HG03521 (cell line): ENCODE measurements around the gene GDPD5.

Source experiments
- ATAC-seq: cut with Tn5 transposase; IDR thresholded peaks from one replicate; pipeline ENCODE4 v1.9.1; 2021; ENCODE audit warnings: mild to moderate bottlenecking, moderate library complexity; ENCODE audit not compliant: unreplicated experiment

The GDPD5 gene

DNA sequence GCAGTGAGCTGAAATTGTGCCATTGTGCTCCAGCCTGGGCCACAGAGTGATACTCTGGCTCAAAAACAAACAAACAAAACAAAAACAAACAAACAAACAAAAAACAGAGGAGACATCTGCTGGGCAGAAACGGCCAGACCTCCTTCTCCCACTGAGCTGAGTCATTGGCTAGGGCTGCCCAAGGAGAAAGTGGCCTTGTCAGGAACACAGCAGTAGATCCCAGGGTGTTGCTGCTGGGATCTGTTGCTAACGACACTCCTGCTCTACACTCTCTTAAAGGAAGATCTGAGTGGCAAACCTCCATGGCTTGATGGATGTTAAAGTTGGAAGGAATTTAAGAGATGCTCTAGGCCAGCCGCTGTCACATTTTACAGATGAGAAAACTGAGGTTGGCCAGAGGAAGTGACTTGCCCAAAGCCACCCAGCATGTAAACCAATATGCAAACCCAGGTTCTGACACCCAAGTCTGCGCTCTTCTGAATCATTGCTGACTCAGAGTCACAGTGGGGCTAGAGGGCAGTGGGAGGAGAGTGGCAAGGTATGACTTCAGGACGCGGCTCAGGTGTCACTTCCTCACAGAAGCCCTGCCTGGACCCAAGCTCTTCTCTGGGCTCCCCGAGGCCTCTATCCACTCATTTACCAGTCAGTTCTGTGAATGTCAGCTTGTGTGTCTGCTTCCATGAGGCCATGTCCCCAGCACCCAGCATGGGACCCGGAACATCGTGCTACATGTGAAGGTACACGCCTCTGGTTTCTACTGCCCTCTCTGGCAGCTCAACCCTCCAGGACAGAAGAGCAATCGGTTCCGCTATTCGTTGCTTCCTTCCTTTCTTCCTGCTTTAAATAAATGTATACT lies 11.3 kb upstream of the GDPD5 start:
- peak; percentile 94 for ATAC-seq

DNA sequence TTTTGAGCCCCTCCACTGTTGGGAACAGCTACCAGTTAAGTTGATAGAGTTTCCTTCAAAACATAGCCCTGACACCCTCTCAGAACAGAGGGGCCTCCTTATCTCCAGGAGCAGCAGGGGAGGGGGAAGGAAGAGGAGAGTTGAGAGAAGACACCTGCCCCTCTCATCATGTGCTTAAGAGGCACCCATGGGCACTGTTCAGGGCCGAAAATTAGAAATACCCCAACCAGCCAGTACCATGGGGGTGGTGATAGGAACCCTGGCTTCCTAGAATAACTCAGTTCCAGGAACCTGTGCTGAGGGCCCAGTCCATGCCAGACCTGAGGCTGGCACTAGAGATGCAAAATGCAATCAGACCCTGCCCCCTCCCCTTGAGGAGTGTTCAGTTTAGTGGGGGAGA lies 9.3 kb upstream of the GDPD5 start:
- ATAC-seq: no peak

DNA sequence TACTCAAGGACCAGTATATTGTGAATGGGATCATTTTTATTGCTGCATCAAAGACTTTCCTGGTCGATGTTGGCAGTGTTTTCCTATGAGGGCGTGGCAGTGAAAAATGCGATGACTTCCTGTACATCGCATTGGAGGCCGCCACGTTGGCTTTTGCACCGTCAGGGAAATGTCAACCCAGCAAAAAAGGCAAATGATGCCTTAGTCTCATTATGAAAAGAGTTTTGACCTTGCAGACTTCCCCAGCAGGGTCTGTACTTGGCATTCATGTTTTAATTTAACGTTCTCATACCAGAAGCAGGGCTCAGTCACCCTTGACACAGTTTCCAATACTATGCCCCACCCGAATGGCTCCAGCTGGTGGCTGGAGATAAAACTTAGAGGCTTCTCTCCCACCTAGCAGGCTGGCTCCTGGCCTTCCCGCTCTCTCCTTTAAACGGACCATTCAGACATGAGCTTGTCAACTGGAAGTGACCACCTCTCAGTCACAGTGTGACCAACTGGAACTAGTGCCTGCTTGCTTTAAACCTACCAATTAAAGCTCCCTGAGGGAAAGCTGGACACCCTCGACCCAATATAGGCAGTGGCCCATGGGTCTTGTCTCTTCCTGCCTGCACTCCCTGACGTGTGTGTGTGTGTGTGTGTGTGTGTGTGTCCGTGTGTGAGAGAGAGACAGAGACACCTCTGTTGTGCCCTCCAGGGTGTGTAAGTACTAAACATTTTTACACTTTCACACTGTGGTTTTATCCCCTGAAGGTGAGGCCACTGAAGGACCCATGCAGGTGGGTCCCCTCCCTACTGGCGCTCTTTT lies 8.7 kb upstream of the GDPD5 start:
- no peak for ATAC-seq

DNA sequence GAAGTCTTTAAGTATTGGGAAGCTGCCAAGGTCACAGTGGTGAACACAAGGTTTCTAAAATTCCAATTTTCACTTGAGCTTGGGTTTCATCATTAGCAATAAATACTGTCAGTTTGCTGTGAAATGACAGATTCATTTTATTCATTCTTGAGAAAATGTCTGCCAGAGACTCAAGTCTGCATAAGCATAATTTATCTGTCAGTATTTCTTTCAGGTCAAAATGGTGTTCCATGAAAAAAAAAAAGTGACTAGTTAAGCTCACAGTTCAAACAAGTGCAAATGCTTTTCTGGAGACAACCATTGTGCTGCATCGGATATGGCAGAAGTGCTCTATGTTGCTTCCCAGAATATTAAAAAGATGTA lies 8.1 kb upstream of the GDPD5 start:
- no peak for ATAC-seq

DNA sequence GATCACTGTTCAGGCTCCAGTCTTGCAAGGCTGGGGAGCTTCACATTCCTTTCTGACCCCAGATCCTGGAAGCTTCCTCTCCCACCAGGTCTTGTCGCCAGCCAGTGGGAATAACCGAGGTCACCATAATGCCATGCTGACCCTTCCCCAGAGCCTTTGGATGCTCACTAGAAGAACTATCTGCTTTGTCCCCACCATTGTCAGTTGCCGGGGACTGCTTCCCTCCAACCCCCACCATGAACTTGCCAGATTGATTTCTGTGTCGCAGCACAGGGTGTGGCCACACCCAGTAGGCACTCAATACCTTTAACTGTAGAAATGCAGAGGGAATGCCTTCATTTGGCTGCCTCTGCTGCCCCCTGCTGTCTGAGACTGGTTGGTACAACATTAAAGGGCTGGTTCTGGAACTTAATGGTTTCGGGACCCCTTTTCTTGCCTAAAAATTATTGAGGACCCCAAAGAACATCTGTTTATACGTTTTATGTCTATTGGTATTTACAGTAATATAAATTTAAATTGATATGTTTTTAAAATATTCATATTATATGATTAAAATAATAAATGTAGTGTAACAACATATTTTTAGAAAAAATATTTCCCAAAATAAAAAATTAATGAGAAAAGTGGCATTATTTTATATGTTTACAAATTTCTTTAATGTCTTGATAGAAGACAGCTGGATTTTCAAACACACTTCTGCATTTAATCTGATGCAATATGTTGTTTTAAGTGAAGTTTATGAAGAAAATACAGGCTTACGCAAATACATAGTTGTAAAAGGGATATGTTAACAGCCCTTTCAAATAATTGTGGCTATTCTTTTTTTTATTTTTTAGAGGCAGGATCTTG lies 6.7 kb upstream of the GDPD5 start:
- no peak for ATAC-seq

DNA sequence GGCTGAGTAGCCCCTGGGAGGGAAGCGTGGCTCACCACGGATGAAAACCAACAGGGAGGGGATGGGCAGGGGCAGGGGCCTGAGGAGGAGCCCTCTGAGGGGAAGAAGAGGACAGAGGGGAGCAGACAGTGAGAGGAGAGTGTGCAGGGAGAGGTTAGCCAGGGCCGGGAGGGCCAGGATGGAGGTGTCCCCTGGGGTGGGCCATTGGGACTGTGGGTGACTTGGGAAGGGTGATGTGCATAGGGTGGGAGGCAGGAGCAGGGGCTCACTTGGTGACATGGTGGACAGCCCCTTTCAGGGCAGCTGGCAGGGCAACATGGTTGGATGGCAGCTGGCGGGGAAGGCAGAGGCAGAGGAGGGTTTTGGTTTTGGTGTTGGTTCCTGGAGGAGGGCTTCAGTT lies 5.6 kb upstream of the GDPD5 start:
- no peak for ATAC-seq

DNA sequence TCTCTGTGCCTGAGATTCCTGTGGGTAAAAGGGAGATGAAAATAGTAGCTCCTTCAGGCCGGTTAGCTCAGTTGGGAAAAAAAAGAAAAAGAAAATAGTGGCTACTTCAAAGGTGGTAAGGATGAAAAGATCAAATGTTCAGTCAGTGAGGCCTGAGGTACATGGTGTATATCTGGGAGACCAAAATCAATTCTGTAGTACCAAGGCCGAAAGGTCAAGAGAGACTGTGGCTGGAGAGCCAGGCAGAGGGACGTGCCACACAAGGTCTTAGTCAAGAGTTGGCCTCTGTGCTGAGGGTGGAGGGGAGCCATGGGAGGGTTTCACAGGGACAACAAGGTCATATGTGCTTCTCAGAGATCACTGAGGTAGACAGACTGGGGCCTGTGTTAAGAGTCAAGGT lies 4.8 kb upstream of the GDPD5 start:
- no peak for ATAC-seq

DNA sequence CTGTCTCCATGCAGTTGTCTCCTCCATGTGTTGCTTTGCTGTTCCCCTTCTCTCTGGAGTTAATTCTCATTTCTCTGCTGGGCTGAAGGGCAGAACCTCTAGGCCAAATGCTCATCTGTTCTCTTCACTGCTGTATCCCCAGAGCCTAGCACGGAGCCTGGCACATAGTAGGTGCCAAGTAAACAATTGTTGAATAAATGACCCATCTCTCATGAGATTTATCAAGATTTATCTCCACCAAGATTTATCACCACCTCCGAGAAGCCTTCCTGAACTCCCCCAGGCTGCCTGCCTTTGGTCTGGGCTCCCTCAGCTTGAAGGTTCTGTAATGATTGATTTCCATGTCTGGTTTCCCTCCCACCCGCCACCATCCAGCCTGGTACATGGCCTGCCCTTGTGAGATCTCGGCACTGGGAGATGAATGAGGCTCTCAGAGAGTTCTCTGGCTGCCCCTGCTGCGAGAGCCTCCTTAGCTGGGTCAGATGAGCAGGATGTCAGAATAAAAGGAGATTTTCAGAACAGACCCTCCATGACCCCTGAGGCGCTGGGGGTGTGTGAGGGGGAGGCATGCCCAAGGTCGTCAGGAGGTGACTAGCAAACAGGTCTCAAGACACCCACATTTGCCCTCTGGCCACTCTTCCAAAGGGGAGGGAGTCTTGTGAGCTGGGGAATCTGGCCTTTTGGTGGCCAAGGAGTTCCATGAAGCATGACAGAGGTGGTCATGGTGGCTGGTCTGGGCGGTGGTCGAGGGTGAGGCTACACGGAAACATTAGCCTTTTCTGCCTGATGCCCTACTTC lies 2.4 kb upstream of the GDPD5 start:
- ATAC-seq: no peak

DNA sequence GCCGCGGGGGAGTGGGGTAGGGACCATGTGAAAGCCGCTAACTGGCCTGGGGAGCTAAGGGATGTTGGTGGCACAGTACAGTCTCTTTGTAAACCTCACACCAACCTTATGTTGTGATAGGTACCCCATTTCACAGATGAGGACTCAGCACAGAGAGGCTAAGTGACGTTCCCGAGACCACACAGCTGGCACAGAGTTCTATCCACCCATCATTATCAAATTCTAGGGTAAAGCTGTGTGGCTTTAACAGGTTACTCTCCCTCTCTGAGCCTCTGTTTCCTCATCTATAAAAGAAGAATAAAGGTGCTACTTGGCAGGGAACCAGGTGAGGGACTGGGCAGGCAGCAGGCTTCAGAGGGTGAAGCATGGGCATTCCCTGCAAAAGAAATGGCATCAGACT lies 1.4 kb upstream of the GDPD5 start:
- no peak for ATAC-seq

DNA sequence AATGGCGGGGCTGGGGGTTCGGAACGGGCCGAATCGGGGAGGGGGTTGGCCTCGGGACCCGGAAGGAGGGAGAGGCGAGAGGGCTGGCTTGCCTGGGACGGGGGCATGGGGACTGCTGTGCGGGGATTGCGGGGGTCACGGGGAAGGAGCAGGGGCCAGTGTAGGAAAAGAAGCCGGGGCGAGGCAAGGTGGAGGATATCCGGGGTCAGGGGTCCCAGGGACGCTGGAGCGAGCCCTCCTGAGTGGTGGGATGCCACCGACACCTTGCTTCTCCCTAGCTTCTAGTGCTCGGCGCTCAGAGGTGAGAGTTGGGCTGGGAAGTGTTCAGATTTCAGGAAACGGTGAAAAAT lies 426 bp upstream of the GDPD5 start:
- no peak for ATAC-seq

DNA sequence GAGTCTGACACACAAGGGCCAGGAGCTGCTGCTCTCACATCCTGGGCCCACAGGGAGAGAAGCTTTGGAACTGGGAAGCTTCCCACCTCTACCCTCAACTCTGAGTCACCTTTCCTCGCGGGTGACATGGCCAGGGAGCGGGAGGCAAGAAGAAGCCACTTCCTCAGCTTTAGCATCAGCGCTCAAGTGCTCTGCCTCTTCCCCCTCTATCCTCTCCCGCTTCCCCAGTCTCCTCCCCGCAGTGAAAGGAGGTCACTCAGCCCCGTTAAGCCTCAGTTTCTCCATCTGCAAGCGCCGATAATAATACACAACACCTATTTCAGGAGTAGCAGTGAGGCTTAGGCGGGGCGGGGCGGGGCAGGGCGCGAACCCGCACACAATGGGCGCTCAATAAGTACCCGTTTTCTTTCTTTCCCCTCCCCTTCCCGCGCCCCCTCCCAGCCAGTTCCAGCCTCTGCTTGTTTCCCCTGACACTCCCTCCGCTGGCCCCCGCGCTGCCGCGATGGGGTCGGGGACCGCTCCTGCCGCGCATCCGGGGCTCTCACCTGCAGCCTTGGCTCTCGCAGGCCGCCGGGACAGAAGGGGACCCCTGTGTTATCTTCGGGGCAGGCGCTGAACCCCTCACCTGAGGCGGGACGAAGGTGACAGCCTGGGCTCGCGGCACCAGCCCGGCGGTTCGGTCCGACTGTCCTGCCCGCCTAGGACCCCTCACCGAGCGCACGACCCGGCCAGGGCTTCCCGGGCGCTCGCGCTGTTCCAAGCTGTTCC lies 892 bp downstream of the GDPD5 start:
- no peak for ATAC-seq

DNA sequence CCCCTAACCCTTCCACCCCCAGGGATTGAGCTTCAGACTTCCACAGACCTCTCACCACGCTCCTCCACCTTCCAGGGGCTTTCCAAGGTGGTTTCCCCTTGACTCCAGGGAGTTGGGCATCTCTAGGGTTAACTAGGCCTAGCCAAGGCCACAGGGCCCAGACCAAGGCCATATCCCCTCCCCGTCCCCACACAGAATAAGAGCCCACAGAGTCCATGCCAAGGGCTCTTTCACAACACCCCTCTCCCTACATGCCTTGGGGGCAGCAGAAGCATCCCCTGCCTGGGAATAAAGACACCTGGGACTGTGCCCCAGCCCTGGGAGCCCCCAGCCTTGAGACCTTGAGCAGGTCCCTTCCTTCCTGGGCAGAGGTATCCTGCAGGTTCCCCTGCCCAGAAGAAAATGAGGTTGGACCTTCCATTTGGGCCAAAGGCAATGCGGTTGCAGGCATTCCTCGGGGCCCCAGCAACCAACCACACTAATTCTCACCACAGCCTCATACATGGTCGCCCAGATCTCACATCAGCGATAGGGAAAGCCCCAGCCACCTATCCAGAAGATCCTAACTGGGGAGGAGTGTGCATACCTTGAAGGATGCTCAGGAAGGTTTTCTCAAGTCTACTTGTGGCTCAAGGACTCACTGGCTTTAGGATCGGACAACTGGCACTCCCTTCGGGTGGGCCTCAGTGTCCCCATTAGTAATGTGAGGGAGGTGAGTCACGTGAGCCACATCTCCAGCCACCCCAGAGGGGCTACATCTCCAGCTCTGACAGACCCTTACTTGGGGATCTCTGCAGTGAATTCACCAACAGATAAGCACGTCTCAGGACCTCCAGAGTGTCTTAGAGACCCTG lies 1.7 kb downstream of the GDPD5 start:
- ATAC-seq: no peak

DNA sequence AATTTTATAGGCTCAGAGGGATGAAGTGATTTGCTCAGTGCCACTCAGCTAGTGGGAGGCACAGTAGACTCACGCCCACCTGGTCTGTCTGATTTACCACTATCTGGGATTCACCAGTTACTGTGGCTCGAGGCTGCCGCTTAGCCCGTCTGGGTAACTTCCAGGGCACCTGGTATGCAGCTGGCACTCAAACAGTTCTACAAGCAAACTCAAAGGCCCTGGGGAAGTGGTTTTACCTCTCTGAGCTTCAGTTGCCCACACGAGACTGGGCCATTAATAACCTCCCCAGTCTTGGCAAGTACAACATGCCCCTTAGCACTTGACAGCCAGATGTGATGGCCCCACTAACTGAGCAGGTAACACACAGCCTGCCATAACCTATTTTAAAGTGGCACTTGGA lies 2.6 kb downstream of the GDPD5 start:
- no peak for ATAC-seq

DNA sequence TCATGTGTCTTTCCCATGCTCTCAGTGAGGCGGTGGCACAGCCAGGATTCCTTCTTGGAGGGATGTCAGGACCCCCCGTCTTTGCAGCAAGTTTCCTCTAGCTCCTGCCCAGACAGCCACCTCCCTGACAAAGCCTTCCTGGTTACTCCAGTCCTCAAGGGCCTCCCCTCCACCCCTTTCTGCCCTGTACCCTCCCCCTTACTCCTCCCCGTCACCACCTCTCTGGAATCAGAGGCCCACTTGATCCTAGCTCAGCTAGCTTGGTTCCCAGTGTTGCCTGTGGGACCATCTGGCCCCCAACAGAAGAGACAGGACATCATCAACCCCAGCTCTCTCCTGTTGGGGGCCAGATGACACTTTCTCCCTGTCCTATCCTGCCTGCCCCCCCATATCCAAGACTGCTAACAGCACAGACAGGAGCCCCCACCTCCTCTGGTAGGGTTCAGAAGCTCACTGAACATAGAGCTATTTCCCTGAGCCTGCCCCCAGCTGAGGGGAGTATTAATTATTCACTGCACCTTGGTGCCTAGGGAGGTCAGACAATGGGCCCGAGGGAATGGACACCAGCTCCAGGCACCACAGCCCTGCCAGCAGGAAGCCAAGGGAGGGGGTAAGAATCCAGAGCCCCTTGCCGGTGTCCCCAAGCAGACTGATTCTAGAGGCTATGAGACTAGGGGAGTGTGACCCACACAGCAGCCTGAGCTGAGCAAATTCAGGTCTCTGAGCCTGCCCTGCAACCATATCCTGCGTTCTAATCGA lies 3.3 kb downstream of the GDPD5 start:
- ATAC-seq: no peak

DNA sequence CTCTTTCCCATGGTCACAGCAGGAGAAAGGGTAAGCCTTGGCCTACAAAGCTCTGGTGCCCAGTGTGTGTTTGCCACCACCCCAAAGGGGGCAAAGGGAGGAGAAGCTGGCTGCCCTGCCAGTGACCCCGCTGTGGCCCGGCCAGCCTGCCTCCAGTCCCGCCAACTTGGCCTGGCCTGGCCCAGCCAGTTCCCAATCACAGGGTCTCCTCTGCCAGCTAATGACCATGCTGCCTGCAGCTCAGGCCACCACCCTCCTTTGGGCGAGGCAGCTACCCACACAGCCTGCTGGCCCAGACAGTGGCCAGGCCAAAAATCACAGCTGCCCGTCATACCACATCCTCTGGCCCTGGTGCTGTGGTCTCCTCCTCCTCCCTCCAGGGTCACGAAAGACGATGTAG lies 5.1 kb downstream of the GDPD5 start:
- ATAC-seq: no peak

DNA sequence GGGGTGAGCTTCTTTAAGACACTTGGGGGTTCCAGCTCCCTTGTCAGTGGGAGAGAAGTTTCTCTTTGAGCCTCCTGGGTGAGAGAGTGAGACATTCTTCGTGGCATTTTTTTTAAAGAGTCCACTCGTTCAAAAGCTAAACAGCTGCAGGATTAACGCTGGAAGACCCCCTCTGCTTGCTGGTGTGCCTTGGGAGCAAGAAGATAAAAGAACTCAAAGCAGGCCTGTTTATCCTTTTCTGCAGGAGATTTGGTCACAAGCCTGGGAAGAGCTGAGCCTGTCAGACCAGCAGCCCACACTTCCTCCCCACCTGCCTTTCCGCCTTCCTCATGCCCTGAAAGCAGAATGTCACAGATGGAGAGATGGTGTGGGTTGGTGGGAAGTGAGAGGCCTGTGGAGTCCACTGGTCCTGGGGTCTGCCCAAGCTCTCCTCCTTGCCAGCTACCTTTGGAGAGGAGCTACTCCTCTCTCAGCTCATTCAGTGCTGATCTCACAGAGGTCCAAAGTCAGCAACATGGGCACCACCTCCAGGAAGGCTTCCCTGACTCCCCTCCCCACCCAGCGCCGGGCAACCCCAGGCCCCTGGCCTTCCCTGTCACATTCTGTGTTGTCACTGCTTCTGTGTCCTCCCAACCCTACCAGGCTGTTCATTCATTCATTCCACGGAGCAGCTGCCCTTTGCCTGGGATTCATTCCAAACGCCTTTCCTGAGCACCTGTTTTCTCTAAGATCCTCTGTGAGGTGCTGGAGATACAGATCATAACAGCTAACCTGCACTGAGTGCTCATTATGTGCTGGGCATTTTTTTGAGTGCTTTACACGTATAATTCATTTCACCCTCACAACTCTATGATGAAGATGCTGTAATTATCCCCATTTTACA lies 6.7 kb downstream of the GDPD5 start:
- ATAC-seq: no peak

DNA sequence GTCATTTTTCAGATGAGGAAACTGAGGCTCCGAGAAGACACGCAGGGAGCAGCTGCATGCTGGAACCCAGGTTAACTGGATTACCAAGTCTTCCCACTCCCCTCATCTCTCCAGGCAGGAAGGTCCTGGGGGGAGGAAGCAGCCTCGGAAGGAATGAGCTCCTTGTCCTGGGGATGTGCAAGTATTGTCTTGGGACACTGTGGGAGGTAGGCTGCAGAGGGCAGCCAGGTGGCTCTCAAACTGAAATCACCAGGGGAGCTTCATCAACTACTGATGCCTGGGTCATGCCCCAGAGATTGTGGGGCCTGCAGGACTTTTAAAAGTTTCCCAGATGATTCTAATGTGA lies 7.6 kb downstream of the GDPD5 start:
- no peak for ATAC-seq

DNA sequence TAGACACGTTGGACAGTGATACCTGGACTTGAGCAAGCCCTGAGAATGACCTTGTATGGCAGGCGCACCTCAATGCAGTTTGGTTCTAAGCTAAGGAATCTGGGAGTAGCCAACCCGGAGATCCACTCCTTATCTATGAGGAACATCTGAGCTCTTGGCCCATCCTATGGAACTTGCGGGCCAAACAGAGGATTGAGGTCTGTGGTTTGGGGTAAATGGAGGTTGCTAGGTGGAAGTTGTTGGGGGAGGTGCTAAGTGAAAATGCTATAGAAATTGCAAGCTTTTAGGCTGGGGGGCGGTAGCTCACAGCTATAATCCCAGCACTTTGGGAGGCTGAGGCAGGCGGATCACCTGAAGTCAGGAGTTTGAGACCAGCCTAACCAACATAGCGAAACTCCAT lies 8.9 kb downstream of the GDPD5 start:
- ATAC-seq: no peak
